HepG2 (cell line): ENCODE data around the gene TMEM200A. TPM values are rescaled to one million over a fixed set of nuclear protein-coding genes. Genes with fewer than 3 reads are reported as not detected.

ENCODE experiments used
- ATAC-seq: fragments of 200-7000 bp; cut with Tn5 transposase; 3 replicates; pipeline ENCODE4 v1.9.1; 2020; ENCODE audit warnings: mild to moderate bottlenecking, moderate library complexity
- BruUV-seq: library from RNA; stranded (reverse); fragments of 400-500 nt; replicated peaks from 2 replicates; lab custom pipeline; 2021; lab: Mats Ljungman, UMichigan
- CTCF ChIA-PET: fragments of 300-600 bp; formaldehyde crosslinking; extraction: SDS; loops from one replicate; lab custom pipeline; 2021; ENCODE audit warnings: low total read pairs, inconsistent platforms, low intra/inter-chr PET ratio; lab: Yijun Ruan, JAX
- POLR2A ChIA-PET: fragments of 350-600 bp; sonication (Branson Sonifier 250); formaldehyde crosslinking; loops from one replicate; lab custom pipeline; 2020; ENCODE audit warnings: antibody characterized with exemption, inconsistent platforms; lab: Yijun Ruan, JAX
- DNase-seq: peaks from one replicate; pipeline ENCODE4 v3.0.0-alpha.2; 2015; ENCODE audit warnings: low spot score
- FAIRE-seq: peaks from 3 replicates; lab custom pipeline; 2011; peaks lifted over from hg19 to GRCh38; lab: Jason Lieb, UNC
- H2AFZ ChIP-seq: one replicate; pipeline ENCODE4 v1.6.1; 2011; ENCODE audit warnings: low read length, inconsistent platforms
- H3K27ac ChIP-seq: fragments of 300-600 bp; 3 replicates; pipeline ENCODE4 v1.8.0; 2011; ENCODE audit warnings: mixed run types, mild to moderate bottlenecking, mixed read lengths, low read length, inconsistent platforms; ENCODE audit not compliant: insufficient read depth; ENCODE audit errors: extremely low read length
- H3K27me3 ChIP-seq, 2 experiments: fragments of 200-600 bp in 1 of 2; 2 replicates in 1 of 2; 3 replicates in 1 of 2; pipeline versions ENCODE4 v1.6.0 to v1.8.0; 2011; ENCODE audit warnings: low read length in 2 of 2, mild to moderate bottlenecking in 2 of 2, moderate library complexity in 2 of 2, inconsistent platforms in 1 of 2; ENCODE audit not compliant: insufficient read depth in 2 of 2, control insufficient read depth in 1 of 2
- H3K36me3 ChIP-seq, 2 experiments: fragments of 200-600 bp in 1 of 2; replicated peaks in 1 of 2; 2 replicates in 1 of 2; 3 replicates in 1 of 2; pipeline versions ENCODE4 v1.5.1 to v1.8.0; 2011; ENCODE audit warnings: low read length in 2 of 2, inconsistent platforms in 1 of 2; ENCODE audit not compliant: insufficient read depth in 2 of 2, control insufficient read depth in 1 of 2
- H3K4me1 ChIP-seq: 2 replicates; pipeline ENCODE4 v1.5.1; 2012; ENCODE audit warnings: low read length, inconsistent platforms; ENCODE audit not compliant: insufficient read depth
- H3K4me2 ChIP-seq: 2 replicates; pipeline ENCODE4 v1.6.0; 2011; ENCODE audit warnings: low read depth, low read length, inconsistent platforms
- H3K4me3 ChIP-seq, 3 experiments: fragments of 200-600 bp in 1 of 3; sonication (generic), shearing (Covaris generic) in 1 of 3; replicated peaks in 1 of 3; 2 replicates each; pipeline ENCODE4 v1.5.1; 2011 to 2016; ENCODE audit warnings: low read length in 3 of 3, inconsistent platforms in 2 of 3, low read depth in 2 of 3, mild to moderate bottlenecking in 2 of 3, control low read depth in 1 of 3, mixed read lengths in 1 of 3; ENCODE audit not compliant: insufficient read depth in 1 of 3
- H3K79me2 ChIP-seq: one replicate; pipeline ENCODE4 v1.6.1; 2011; ENCODE audit warnings: low read length, inconsistent platforms; ENCODE audit not compliant: insufficient read depth
- H3K9ac ChIP-seq: 2 replicates; pipeline ENCODE4 v1.6.0; 2011; ENCODE audit warnings: mild to moderate bottlenecking, low read depth, low read length, inconsistent platforms; ENCODE audit not compliant: insufficient read depth
- H3K9me3 ChIP-seq: 2 replicates; pipeline ENCODE4 v1.5.1; 2012; ENCODE audit warnings: mild to moderate bottlenecking, low read length
- H4K20me1 ChIP-seq: 2 replicates; pipeline ENCODE4 v1.6.0; 2011; ENCODE audit warnings: inconsistent platforms, mild to moderate bottlenecking, low read length, moderate library complexity; ENCODE audit not compliant: insufficient read depth
- CBX2 ChIP-seq, 2 experiments: fragments of 200-600 bp in 1 of 2; sonication (generic); formaldehyde crosslinking in 1 of 2; IDR thresholded peaks; 2 replicates each; pipeline versions ENCODE4 v1.7.0 to v1.8.1; 2018 to 2022; ENCODE audit warnings: low read depth in 2 of 2, low read length in 1 of 2, mild to moderate bottlenecking in 1 of 2, missing genetic modification reagents in 1 of 2
- EZH2 ChIP-seq: conservative IDR thresholded peaks from 2 replicates; pipeline ENCODE4 v1.6.1; 2012; ENCODE audit warnings: mild to moderate bottlenecking, low read depth, low read length, moderate library complexity
- FOSL2 ChIP-seq: sonication (generic); formaldehyde crosslinking; IDR thresholded peaks from 2 replicates; pipeline ENCODE4 v1.4.0; 2020; ENCODE audit warnings: missing genetic modification reagents
- GFI1 ChIP-seq: sonication (generic); formaldehyde crosslinking; IDR thresholded peaks from 2 replicates; pipeline ENCODE4 v1.5.0; 2020; ENCODE audit warnings: missing genetic modification reagents, mild to moderate bottlenecking, borderline replicate concordance
- PTBP1 ChIP-seq: fragments of 200-400 bp; formaldehyde crosslinking; IDR thresholded peaks from 2 replicates; pipeline ENCODE4 v1.6.1; 2018; ENCODE audit warnings: low read length, low read depth; ENCODE audit not compliant: poor library complexity, severe bottlenecking
- REXO4 ChIP-seq: sonication (generic); formaldehyde crosslinking; IDR thresholded peaks from 2 replicates; pipeline ENCODE4 v1.8.0; 2022; ENCODE audit warnings: missing genetic modification reagents, mild to moderate bottlenecking, borderline replicate concordance
- TCF12 ChIP-seq, 2 experiments: fragments of 450-650 bp in 1 of 2; sonication (generic) in 1 of 2; formaldehyde crosslinking in 1 of 2; IDR thresholded peaks; 2 replicates each; pipeline versions ENCODE4 v1.6.1 to v1.8.0; 2017 to 2022; ENCODE audit warnings: antibody characterized with exemption in 1 of 2, mild to moderate bottlenecking in 1 of 2, missing genetic modification reagents in 1 of 2, moderate library complexity in 1 of 2
- TCF7L2 ChIP-seq: IDR thresholded peaks from 2 replicates; pipeline ENCODE4 v1.6.1; 2011; ENCODE audit warnings: mild to moderate bottlenecking, low read depth, low read length, moderate library complexity
- ZNF17 ChIP-seq: sonication (generic); formaldehyde crosslinking; IDR thresholded peaks from 2 replicates; pipeline ENCODE4 v1.5.0; 2020; ENCODE audit warnings: mild to moderate bottlenecking, missing genetic modification reagents
- ZNF558 ChIP-seq: sonication (generic); formaldehyde crosslinking; IDR thresholded peaks from 2 replicates; pipeline ENCODE4 v1.9.0; 2022; ENCODE audit warnings: mild to moderate bottlenecking, missing genetic modification reagents, borderline replicate concordance
- WGBS: methylation state at CpG from one replicate; pipeline ENCODE4 v1.1.6; 2017; ENCODE audit warnings: low lambda C conversion rate; 5-methylcytosine and 5-hydroxymethylcytosine counted together
- in situ Hi-C: cut with HindIII; loops from 2 replicates; pipeline ENCODE4 v1.10.0; 2017; ENCODE audit warnings: low pct_unique_long_range_greater_than_20kb; ENCODE audit not compliant: extremely low pct_ligation_motif_present
- intact Hi-C: fragments of 100-400 bp; cut with micrococcal nuclease; formaldehyde crosslinking; loops from one replicate; pipeline ENCODE4 v1.10.0; 2022; ENCODE audit not compliant: unreplicated experiment
- polyA plus RNA-seq, 8 experiments: library from polyadenylated mRNA; depleted of rRNA in 3 of 8; stranded (reverse) in 7 of 8; unstranded in 1 of 8; fragments of >200 nt; fragmentation: Illumina TruSeq in 4 of 8; extraction: Trizol in 4 of 8; gene quantifications; 2 replicates each; pipeline versions ENCODE4 v1.2.1 to v1.2.3, GENCODE V29; 2011 to 2016; ENCODE audit warnings: low read depth in 4 of 8, missing spikeins in 1 of 8, mixed read lengths in 1 of 8; ENCODE audit not compliant: insufficient read depth in 1 of 8
- total RNA-seq, 5 experiments: library from RNA; depleted of rRNA; stranded (reverse); fragments of >200 nt; fragmentation: Illumina TruSeq; extraction: Trizol; gene quantifications; 2 replicates each; pipeline ENCODE4 v1.2.3, GENCODE V29; 2016; ENCODE audit warnings: low read depth in 1 of 5
- TF ChIP-seq, protein P1 (sequence below): sonication (generic); formaldehyde crosslinking; IDR thresholded peaks from 2 replicates; pipeline ENCODE4 v1.5.1; 2020; ENCODE audit warnings: missing genetic modification reagents, mild to moderate bottlenecking, borderline replicate concordance

TMEM200A gene
- total and polyA plus RNA-seq, 2 of the 13 experiments (the other 11 are each of a cell fraction or from before 2014, with no cell fraction given) = 0.34 TPM; not detected in 1

DNA sequence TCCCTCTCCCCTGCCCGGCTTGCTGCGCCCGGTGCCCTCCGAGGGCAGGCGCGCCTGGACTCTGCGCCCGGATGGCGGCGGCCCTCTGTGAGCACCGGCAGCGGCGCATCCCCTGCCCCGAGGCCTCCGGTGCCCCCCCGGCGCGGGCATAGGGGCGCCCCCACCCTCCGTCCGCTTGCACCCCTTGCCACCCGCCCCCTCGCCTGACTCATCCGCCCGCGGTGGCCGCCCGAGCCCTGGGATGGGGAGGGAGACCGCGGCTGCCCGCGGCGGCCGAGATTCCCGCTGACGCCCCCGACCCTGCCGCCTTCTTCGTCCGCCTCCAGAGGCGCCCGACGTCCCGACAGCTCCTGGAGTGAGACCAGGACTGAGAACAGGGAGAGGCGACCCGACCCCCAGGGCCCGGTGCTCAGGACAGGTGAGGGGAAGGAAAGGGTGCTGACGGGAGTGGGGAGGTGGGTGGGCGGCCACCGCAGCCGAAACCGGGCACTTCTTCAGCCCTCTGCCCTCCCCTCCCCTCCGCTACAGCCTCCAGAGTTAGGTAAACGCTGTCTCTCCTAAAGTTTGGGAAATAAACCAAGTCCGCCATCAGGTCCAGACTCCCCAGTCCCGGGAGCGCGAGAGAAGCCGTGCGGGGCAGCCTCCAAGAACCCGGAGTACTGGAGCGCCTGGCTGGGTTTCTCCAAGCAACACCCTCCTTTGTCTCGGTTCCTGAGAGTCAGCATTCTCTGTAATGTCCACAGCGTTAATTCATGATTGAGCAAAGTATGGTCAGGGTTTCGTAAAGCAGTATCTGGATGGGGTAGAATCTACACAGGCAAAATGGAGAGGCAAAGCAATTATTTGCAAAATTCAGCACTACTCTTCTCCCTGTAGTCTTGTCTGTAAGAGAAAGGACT, 539 bp downstream of the TMEM200A start (continued):
- TF ChIP-seq, protein P1, sequence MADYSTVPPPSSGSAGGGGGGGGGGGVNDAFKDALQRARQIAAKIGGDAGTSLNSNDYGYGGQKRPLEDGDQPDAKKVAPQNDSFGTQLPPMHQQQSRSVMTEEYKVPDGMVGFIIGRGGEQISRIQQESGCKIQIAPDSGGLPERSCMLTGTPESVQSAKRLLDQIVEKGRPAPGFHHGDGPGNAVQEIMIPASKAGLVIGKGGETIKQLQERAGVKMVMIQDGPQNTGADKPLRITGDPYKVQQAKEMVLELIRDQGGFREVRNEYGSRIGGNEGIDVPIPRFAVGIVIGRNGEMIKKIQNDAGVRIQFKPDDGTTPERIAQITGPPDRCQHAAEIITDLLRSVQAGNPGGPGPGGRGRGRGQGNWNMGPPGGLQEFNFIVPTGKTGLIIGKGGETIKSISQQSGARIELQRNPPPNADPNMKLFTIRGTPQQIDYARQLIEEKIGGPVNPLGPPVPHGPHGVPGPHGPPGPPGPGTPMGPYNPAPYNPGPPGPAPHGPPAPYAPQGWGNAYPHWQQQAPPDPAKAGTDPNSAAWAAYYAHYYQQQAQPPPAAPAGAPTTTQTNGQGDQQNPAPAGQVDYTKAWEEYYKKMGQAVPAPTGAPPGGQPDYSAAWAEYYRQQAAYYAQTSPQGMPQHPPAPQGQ (CRISPR knock-in tag) = no peak
- no peak for TF ChIP-seq ZNF17
- peak; percentile 56 for TF ChIP-seq PTBP1
- TF ChIP-seq TCF7L2 = no peak
- 0 out of 2 replicates have a peak, but pooled peaks have one; percentile 23 for TF ChIP-seq CBX2 (IDR thresholded peaks at IDR 0.05; ENCODE audit: low read depth, low read length)
- no peak for TF ChIP-seq CBX2 (CRISPR knock-in tag; IDR thresholded peaks at IDR 0.05; ENCODE audit: low read depth)
- TF ChIP-seq EZH2 = peak; percentile 84; the same call in 1 of the 2 replicates
- TF ChIP-seq ZNF558 = no peak
- TF ChIP-seq FOSL2 (CRISPR knock-in tag) = 0 out of 2 replicates have a peak, but pooled peaks have one; percentile 19

DNA sequence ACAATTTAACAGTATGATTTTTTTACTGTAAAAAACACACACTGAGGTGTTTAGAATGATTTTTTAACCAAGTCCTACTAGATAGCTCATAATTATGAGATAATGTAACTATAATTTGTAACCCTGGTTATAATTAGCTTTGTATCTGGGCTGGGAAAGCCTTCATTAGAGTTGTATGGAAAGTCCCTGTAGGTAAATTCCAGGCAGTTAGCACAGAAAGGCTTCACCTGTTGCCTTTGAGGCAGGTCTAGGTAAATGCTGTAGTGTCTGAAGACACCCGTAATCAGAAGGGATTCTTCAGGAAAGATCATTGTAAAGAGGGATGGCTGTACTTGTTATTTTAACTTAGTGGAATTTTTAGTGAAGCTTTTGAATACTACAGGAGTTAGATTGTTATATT, 1.9 kb downstream of the TMEM200A start:
- FAIRE-seq (no peak), DNase-seq (no peak), ATAC-seq (no peak)
- Histone ChIP-seq H2AFZ (no peak overlapping the region), H3K36me3 (no peaks in the 10 kb centered on the region), H3K27me3 (peaks cover 2 to 34% of the 10 kb centered on the region in 2 experiments; a peak in 4 of 5 replicates), H3K4me3 (no peak overlapping the region), H4K20me1 (no peaks in the 10 kb centered on the region), H3K27ac (no peak overlapping the region), H3K4me1 (peaks cover 9% of the 10 kb centered on the region), H3K9ac (no peak overlapping the region), H3K9me3 (no peaks in the 10 kb centered on the region), H3K4me2 (no peak overlapping the region), H3K79me2 (no peaks in the 10 kb centered on the region)
- ChIA-PET POLR2A (no interaction called here), CTCF (no interaction called here)
- intact Hi-C loops (loop anchor here (5.0 kb wide), 1 partner anchor 505 kb away; no protein-coding TSS in a partner anchor), in situ Hi-C loops (loop anchor here (10.0 kb wide), 1 partner anchor 477 kb away; no protein-coding TSS in a partner anchor)
- TF ChIP-seq GFI1 (CRISPR knock-in tag) (no peak), TCF12 (IDR thresholded peaks at IDR 0.05) (no peak), TCF12 (CRISPR knock-in tag; IDR thresholded peaks at IDR 0.05) (no peak), REXO4 (no peak)
- 12% methylated on average over 1 of the region's 1 CpG for WGBS
- no TSS peak for BruUV-seq
